K562 (cell line): ENCODE data around the gene PEAR1. TPM values are rescaled to one million over a fixed set of nuclear protein-coding genes. Genes with fewer than 3 reads are reported as not detected.

Experiments
- CCNT2 ChIP-seq: IDR thresholded peaks from 2 replicates; pipeline ENCODE4 v1.6.1; 2011; ENCODE audit warnings: borderline replicate concordance, low read depth, mild to moderate bottlenecking, moderate library complexity, mixed read lengths, low read length; ENCODE audit not compliant: insufficient read length; ENCODE audit errors: extremely low read depth
- E2F8 ChIP-seq: fragments of 450-650 bp; IDR thresholded peaks from 2 replicates; pipeline ENCODE4 v1.7.1; 2018; ENCODE audit warnings: mild to moderate bottlenecking, low read depth; ENCODE audit not compliant: partially characterized antibody
- ELF4 ChIP-seq: fragments of 450-650 bp; formaldehyde crosslinking; IDR thresholded peaks from 2 replicates; pipeline ENCODE4 v1.4.0; 2022; ENCODE audit warnings: missing genetic modification characterization
- GTF3C2 ChIP-seq: IDR thresholded peaks from 3 replicates; pipeline ENCODE4 v1.6.1; 2011; ENCODE audit warnings: borderline replicate concordance, mild to moderate bottlenecking, moderate library complexity; ENCODE audit not compliant: insufficient read length; ENCODE audit errors: extremely low read depth
- KDM1A ChIP-seq, 2 experiments: fragments of 450-650 bp; IDR thresholded peaks; 2 replicates each; pipeline ENCODE4 v1.6.1; 2016; ENCODE audit warnings: mild to moderate bottlenecking in 2 of 2
- PCBP2 ChIP-seq: fragments of 200-400 bp; formaldehyde crosslinking; IDR thresholded peaks from 2 replicates; pipeline ENCODE4 v1.6.1; 2018; ENCODE audit warnings: low read length, low read depth, mild to moderate bottlenecking, moderate library complexity; ENCODE audit not compliant: poor library complexity, severe bottlenecking
- PHF21A ChIP-seq: fragments of 450-650 bp; IDR thresholded peaks from 2 replicates; pipeline ENCODE4 v1.6.1; 2017; ENCODE audit warnings: low read depth, borderline replicate concordance
- PKNOX1 ChIP-seq: fragments of 450-650 bp; IDR thresholded peaks from 2 replicates; pipeline ENCODE4 v1.6.1; 2016
- ZBTB49 ChIP-seq: sonication (generic); formaldehyde crosslinking; IDR thresholded peaks from 2 replicates; pipeline ENCODE4 v1.8.0; 2022; ENCODE audit warnings: missing genetic modification reagents, mild to moderate bottlenecking, borderline replicate concordance
- ZHX1 ChIP-seq: fragments of 150-350 bp; conservative IDR thresholded peaks from 2 replicates; pipeline ENCODE4 v1.6.1; 2014; ENCODE audit warnings: low read length
- ZNF12 ChIP-seq: sonication (generic); formaldehyde crosslinking; IDR thresholded peaks from 2 replicates; pipeline ENCODE4 v1.4.0; 2020; ENCODE audit warnings: mild to moderate bottlenecking, missing genetic modification reagents
- ZNF57 ChIP-seq: fragments of 450-650 bp; formaldehyde crosslinking; IDR thresholded peaks from 2 replicates; pipeline ENCODE4 v1.4.0; 2020; ENCODE audit warnings: mild to moderate bottlenecking, moderate library complexity
- polyA plus RNA-seq, 8 experiments: library from polyadenylated mRNA; depleted of rRNA in 4 of 8; stranded (reverse) in 5 of 8; unstranded in 3 of 8; fragments of >200 nt; fragmentation: Nextera tagmentation in 2 of 8; fragmentation: Illumina TruSeq in 1 of 8; extraction: Ambion mirVana in 2 of 8; extraction: Trizol in 1 of 8; gene quantifications; 2 replicates each; pipeline versions ENCODE4 v1.2.1 to v1.2.3, GENCODE V29; 2011 to 2014; ENCODE audit warnings: inconsistent platforms in 1 of 8, missing spikeins in 1 of 8
- total RNA-seq, 7 experiments: library from RNA; depleted of rRNA in 6 of 7; stranded (reverse); fragments of >200 nt in 6 of 7; fragmentation: Illumina TruSeq in 2 of 7; extraction: Trizol in 2 of 7; gene quantifications; 2 replicates each; pipeline versions ENCODE4 v1.2.1 to v1.2.3, GENCODE V29; 2011 to 2021; ENCODE audit warnings: low replicate concordance in 1 of 7

Gene PEAR1
- total and polyA plus RNA-seq, 9 of the 15 experiments (the other 6 are each of a cell fraction or from before 2014, with no cell fraction given) = 0.87 to 13.9 (median 6.1) TPM

- TF ChIP-seq CCNT2 (peak; percentile 90), GTF3C2 (no peak), ZHX1 (no peak), KDM1A (IDR thresholded peaks at IDR 0.05) (peak; percentile 92 to 94), PCBP2 (no peak), PHF21A (peak; percentile 34; the same call in 1 of the 2 replicates), E2F8 (no peak), ZBTB49 (CRISPR knock-in tag) (no peak), ZNF57 (CRISPR knock-in tag) (no peak), ELF4 (CRISPR knock-in tag) (0 out of 2 replicates have a peak, but pooled peaks have one; percentile 45), ZNF12 (CRISPR knock-in tag) (no peak), PKNOX1 (peak; percentile 47; the same call in 1 of the 2 replicates)
Measured at GRCh38 chr1:156958247-156958714, 64.8 kb downstream of the PEAR1 start (continued).
